ENCODE measurements around the gene SLC22A13.
A peak's percentile ranks its signal among the peaks of the same experiment; 100 is the strongest.

SLC22A13 gene

GRCh38 chr3:38297537-38297936 lies 31.9 kb downstream of the SLC22A13 start:
- no peak for TF ChIP-seq CTCF (IDR thresholded peaks at IDR 0.05; ENCODE audit: borderline replicate concordance, control extremely low read depth, extremely low read depth, insufficient read depth, missing control alignments)
- in situ Hi-C loops (cut with MboI; ENCODE audit: low sequenced_read_pairs, unreplicated experiment) = no loop called here
- no peak for DNase-seq (ENCODE audit: low spot score)

- TF ChIP-seq CTCF (IDR thresholded peaks at IDR 0.05; ENCODE audit: borderline replicate concordance, control extremely low read depth, extremely low read depth, insufficient read depth, missing control alignments) = peak; percentile 16
- DNase-seq (ENCODE audit: low spot score) = no peak
- in situ Hi-C loops (cut with MboI; ENCODE audit: low sequenced_read_pairs, unreplicated experiment) = no loop called here
Measured at GRCh38 chr3:38297947-38298711, 32.5 kb downstream of the SLC22A13 start.

GRCh38 chr3:38306941-38307340 lies 41.3 kb downstream of the SLC22A13 start:
- no peak for DNase-seq (ENCODE audit: low spot score)
- no peak for TF ChIP-seq CTCF (IDR thresholded peaks at IDR 0.05; ENCODE audit: borderline replicate concordance, control extremely low read depth, extremely low read depth, insufficient read depth, missing control alignments)
- in situ Hi-C loops (cut with MboI; ENCODE audit: low sequenced_read_pairs, unreplicated experiment) = no loop called here

- no peak for DNase-seq (ENCODE audit: low spot score)
- no peak for TF ChIP-seq CTCF (IDR thresholded peaks at IDR 0.05; ENCODE audit: borderline replicate concordance, control extremely low read depth, extremely low read depth, insufficient read depth, missing control alignments)
- in situ Hi-C loops (cut with MboI; ENCODE audit: low sequenced_read_pairs, unreplicated experiment) = no loop called here
Measured at GRCh38 chr3:38307599-38307998, 42.0 kb downstream of the SLC22A13 start.

GRCh38 chr3:38308456-38308855 lies 42.8 kb downstream of the SLC22A13 start:
- in situ Hi-C loops (cut with MboI; ENCODE audit: low sequenced_read_pairs, unreplicated experiment) = no loop called here
- DNase-seq (ENCODE audit: low spot score) = no peak

GRCh38 chr3:38311476-38311875 lies 45.9 kb downstream of the SLC22A13 start:
- in situ Hi-C loops (cut with MboI; ENCODE audit: low sequenced_read_pairs, unreplicated experiment) = no loop called here
- TF ChIP-seq CTCF (IDR thresholded peaks at IDR 0.05; ENCODE audit: borderline replicate concordance, control extremely low read depth, extremely low read depth, insufficient read depth, missing control alignments) = no peak
- DNase-seq (ENCODE audit: low spot score) = no peak

More at GRCh38 chr3:38308456-38308855, 42.8 kb downstream of the SLC22A13 start:
- TF ChIP-seq CTCF (IDR thresholded peaks at IDR 0.05; ENCODE audit: borderline replicate concordance, control extremely low read depth, extremely low read depth, insufficient read depth, missing control alignments) = no peak

Data from GM13976 (cell line).